GM21526 (cell line): Measurements from ENCODE around the gene HOXA9.

ENCODE experiments used
- ATAC-seq: cut with Tn5 transposase; IDR thresholded peaks from one replicate; pipeline ENCODE4 v1.9.1; 2021; ENCODE audit warnings: moderate library complexity; ENCODE audit not compliant: unreplicated experiment, low FRiP score

HOXA9 gene

DNA sequence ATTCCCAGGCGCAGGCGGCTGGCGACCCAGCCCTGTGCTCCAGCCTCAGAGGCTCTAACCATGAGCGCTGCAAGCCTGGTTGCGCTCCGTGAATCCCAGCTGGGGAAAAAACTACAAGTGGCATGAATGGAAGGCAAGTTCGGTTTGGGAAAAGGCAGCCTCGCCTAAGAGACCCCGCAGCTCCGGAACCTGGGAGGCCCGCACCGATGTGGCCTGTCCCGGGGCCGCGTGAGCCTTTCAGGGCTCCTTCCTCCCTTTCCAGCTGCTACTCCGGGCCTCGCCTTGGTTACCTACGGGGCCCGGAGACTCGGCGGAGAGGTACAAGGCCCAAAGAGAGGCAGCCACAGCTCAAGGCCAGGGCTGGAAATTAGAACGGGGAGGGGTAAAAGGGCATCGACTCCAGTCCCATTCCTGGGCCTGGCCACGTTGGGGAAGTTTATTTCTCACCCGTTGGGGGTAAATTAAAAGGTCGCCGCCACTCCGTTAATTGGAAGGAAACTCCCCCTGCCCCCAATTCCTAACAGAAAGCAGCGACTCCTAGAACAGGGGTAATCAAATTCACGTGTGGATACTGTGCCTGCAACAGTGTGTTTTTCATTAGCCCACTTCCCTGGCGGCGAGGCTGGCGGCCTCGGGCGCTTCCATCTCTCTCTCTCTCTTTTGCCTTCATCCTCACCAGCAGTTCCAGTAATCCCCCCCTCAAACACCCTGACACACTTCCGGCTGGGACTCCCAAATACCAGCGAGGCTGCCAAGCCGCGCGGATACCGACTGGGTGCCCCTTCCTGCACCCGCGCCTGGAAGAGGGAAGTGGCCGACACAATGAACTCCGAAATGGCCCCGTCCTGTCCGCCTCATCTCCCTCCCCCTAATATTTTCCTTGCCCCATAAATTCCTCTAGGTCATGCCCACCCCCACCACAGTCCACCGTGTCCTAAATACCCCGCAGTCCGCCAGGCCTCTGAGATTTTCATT, 1.5 kb upstream of the HOXA9 start:
- no peak for ATAC-seq

- no peak for ATAC-seq
Measured at GRCh38 chr7:27165996-27166530, 726 bp upstream of the HOXA9 start.

GRCh38 chr7:27164367-27165088, 809 bp downstream of the HOXA9 start:
- ATAC-seq, result no peak

- no peak for ATAC-seq
Measured at GRCh38 chr7:27164045-27164366, 1.3 kb downstream of the HOXA9 start.

- no peak for ATAC-seq
Measured at GRCh38 chr7:27163288-27164044, 1.9 kb downstream of the HOXA9 start.

DNA sequence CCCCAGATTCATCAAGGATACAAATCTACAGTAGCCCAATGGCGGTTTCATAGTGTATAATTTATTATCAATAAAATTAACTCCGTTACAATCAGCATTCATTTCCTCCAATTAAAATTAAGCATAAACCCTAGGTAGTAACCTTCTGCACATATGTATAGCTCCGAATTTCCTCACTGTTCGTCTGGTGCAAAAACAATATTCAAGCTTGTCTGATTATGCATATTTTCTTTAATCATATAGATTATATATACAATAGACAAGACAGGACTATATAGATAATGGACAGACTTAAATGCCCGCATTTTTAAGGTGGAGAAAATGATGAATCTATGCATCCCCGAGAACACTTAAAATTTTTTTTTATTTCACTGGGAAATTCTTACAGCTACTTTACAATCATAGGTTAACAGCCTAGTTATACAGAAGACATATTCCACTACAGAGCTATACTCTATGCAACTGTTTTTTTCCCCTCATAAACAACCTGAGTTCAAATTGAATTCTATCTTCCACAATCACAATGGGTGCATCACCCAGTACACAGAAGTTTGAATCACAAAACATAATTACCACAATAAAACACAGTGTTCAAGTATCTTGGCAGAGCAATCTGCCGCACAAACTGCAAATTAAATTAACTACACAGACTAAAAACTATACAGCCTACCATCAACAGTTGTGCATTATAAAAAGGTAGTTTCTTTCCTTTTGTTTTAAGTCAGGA, 2.6 kb downstream of the HOXA9 start:
- no peak for ATAC-seq

DNA sequence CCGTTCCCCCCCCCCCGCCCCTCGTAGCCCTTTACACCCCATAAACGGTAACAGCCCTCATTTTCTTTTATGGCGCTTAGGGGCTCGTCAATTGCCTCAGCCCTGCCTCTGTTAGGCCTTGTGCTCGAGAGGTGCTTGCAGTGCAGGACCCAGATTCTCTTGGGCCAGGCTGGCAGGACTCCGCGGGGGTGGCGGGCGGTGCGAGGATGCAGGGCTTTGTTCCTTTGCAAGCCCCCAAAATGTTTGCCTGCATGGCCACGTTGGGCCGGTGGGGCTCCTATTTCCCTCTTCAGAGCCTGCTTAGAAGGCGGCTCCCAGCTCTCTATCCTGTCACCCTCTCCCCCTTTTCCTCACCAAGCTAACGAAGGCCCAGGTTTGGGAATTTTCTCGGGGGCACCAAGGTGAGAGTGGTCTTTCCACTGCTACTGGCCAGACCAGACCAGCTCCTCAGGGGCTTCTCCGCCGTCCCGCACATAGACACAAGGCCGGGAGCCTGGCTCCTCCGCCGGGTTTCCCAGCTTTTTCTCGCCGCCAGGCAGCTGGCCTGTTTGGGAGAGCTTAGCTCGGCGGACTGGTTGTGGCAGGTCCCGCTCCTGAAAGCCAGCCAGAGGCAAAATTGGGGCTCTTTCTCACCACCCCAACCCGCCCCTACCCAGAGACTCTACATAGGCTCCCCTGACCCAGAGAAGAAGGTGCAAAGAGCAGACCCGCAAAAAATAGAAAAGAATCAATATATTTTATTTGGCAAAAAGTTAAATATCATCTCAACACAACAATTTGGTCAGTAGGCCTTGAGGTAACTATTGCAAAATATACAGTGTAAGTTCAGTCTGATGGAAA, 3.4 kb downstream of the HOXA9 start:
- ATAC-seq, result no peak

DNA sequence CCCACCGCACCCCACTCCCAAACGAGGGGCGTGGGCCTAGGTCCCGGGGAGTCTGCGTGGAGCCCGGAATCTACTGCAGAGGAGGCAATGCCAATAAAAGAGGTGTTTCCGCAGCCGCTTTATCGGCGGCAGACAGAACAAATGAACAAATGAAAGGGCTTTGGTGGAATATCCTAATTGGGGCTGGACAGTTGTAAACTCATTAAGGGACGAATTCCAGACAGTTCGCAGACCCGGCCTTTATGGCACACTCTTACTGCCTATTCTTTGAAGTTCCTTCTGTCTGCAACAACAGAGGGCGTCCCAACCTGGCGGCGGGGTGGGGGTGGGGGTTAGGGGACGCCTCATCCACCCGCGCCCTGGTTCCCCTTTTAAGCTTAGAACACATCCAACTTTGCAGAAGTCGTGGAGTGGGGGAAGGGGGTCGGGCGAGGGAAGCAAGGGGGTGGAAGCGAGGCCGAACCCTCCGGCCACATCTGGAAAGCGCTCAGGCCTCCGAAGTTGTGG, 4.1 kb downstream of the HOXA9 start:
- no peak for ATAC-seq

- peak; percentile 68 for ATAC-seq
Measured at GRCh38 chr7:27160546-27161213, 4.7 kb downstream of the HOXA9 start.

DNA sequence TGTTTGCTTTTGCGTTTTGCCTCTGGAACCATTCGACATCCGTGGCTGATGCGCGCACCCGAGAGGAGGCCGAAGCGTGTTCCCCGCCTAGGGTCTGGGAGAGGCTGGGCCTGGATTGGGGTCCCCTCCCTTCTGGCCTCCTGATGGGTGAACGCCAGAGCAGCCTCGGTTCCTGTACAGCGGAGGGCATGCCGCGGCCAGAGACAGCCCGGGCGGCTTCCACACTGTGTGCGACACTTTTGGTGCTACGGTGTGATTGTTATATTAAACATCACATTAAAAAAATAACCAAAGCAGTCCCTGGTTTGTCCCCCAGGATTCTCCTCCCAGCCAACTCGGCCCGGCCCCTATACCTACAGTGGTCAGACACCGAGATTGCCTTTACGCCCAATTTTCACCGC, 5.2 kb downstream of the HOXA9 start:
- ATAC-seq, result no peak

DNA sequence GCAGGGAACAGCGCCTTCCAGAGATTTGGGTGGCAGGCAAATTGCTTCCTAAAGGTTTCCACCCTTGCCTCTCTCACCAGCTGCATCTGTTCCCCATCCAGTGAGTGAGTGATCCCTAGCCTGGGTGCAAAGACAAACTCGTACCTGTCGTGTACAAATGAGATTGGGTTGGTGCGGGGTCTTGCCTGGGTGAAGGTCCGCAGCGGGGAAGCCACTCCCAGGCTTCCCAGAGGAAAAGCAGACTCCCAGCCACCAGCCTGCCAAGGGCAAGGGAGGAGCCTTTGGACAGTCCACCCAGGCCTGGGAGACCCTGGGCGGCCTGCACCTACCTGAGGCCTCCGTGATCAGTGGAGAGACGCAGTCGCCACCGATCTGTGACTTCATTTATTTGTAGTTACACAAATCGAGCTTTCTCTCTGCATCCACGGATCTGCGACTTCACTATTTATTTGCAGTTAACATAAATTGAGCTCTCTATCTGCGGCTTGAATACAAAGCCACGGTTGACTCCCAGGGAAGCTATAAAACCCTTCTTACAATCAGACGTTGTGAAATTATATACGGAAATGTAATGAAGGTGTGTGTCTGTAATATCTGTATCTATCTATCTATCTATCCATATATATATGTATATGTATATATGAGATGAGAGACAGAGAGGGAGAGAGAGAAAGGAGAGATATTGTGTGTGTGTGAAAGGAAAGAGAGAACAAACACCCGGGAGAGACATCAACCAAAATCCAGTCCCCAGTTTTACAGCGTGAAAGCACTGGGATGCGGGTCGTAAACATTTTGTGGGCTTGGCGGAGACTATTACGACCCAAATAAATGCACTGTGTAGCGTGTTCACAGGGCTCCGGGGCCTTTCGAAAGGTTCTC, 5.8 kb downstream of the HOXA9 start:
- no peak for ATAC-seq

DNA sequence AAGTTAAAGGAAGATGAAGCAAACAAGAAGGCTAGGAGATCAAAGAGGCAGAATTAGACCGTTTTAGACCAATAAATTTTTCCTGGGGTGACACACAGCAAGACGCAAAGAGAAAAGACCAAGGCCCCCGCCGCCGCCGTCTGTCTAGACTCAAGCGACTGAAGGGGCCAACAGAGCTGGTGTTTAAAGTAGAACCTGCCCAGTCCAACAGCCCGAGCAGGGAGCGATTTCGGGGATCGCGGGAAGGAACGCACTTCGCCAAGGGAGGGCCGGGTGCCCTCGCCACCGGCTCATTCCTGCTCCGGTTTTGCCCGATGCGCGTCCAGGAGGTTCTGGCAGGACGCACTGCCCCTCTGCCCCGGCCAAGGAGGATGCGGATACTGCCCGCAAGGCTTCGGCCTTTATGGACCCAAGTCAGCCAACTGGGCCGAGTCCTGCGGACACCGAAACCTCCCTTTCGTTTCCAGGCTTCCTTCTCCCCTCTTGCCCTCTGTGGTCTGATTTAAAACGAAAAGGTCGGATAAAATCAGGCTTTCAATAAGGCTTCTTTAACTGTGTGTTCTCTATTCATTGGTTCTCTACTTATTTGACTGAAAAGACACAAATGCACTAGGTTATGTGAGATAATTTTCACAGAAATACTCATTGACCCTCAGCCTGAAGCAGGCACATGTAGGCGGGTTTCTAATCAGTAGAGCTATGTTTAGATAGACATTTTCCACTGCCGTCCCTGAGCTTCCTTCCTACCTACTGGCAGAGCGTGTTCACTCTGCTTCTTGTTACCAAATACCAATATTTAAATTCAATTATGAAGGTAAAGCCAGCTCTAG, 6.7 kb downstream of the HOXA9 start:
- no peak for ATAC-seq

- no peak for ATAC-seq
Measured at GRCh38 chr7:27157702-27158431, 7.5 kb downstream of the HOXA9 start.

DNA sequence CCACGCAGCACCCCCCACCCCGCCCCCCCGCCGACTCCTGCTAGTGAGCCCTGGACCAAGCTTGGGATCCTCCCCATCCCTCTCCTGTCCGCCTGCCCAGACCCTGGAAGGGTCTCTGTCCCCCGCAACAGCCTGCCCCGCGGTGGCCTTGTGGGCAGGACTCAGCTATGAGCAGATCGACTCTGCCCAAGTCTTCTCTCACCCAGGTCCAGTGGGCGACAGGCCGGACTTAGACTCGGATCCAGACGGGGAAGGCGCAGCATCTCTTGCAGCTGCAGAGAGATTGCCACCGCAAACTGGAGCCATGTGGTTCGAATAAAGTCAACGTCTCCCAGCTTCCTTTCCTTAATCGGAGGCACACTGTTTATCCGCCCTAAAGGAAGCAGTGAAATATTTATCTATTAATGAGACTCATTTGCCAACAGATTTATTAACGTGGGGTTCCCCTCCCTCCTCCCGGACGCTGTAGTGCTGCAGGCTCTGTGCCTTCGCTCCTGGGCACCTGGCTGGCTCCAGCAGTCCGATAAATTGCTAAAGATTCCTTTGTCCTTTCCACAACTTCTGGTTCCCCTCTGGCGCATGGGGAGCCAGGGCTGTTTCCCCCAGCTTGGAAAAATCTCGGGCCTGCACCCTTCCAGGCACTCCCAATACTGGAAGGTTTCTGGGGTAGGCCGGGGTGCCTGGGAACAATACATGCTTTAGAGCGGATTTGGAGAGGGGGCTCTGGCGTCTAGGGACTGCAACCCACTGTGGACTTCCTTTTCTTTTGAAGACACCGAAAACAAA, 8.2 kb downstream of the HOXA9 start:
- no peak for ATAC-seq

DNA sequence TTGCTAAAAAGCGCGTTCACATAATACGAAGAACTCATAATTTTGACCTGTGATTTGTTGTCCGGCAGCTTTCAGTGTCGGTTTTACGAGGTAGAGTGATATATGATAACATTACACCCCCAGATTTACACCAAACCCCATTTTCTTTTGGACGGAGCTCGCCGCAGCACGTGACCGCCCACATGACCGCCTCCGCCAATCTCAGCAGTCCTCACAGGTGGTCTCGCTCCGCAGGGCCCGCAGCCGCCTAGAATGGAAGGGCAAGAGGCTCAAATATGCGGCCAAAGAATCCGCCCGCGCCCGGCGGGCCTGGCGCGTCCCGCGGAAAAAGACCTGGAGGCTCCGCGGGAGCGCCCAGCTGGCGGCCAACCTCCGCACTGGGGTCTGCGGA, 8.8 kb downstream of the HOXA9 start, which contains the start of gene HOXA7:
TSS of gene HOXA7 (minus strand) at position 168 of the 391 bp plus-strand sequence. CDS start at position 38, 130 bp downstream.
- ATAC-seq, result no peak
